B cell (primary cell): Measurements from ENCODE around the gene TMEM87A.

Experiments used
- CTCF ChIP-seq: fragments of 200-600 bp; IDR thresholded peaks from one replicate; pipeline ENCODE4 v1.8.0; 2022; ENCODE audit warnings: antibody characterized with exemption, mild to moderate bottlenecking
- EZH2 ChIP-seq: IDR thresholded peaks from 2 replicates; pipeline ENCODE4 v1.6.1; 2012; ENCODE audit warnings: borderline replicate concordance, low read depth, mild to moderate bottlenecking, moderate library complexity, low read length; ENCODE audit not compliant: insufficient read depth, poor library complexity, severe bottlenecking

GRCh38 chr15:42163291-42163690, 109.9 kb downstream of the TMEM87A start:
- no peak for TF ChIP-seq CTCF
- TF ChIP-seq EZH2, result no peak
